Activated CD4-positive, CD25-positive, alpha-beta regulatory T cell (primary cell): Measurements from ENCODE around the gene DDAH1.

Experiments used
- DNase-seq, 4 experiments: peaks; one replicate each; lab custom pipeline; 2025; lab: John Stamatoyannopoulos, UW

The DDAH1 gene

DNA sequence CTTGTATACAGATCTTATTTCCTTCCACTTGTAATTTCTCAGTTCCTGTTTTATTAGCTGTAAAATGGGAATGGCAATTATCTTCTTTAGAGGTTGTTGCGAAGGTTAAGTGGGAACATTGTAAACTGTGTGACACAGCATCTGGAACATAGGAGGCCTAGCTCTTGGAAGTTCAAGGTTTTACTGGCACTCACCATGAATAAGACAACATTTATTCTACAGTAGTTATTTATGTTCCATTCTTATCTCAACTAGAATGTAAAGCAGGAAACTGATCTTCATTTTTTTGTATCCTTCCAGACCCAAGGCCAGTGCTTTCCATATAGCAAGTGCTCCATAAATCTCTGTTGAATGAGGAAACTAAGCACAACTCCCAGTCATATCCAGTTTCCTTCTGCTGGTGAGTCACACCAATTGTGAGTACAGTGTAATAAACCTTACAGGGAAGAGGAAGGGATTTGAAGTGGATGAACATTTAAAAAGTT lies 189.9 kb downstream of the DDAH1 start:
- DNase-seq, result no peak

DNA sequence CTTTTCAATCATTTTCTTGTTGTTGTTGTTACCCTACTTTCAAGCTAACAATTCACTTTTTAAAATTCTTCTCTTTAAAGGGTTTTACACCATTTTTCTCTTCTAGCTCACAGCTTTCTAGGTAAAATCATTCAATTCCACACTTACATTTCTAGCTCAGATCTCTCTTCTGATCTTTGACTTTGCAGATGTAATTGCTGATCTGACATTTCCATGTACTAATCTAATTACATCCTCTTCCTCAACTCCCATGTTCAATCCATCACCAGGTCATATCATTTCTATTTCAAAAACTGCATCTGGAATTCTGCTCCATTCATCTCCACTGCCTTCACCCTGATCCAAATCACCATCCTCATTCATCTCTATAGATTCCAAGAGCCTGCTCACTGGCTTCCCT lies 191.6 kb downstream of the DDAH1 start:
- DNase-seq, result no peak

DNA sequence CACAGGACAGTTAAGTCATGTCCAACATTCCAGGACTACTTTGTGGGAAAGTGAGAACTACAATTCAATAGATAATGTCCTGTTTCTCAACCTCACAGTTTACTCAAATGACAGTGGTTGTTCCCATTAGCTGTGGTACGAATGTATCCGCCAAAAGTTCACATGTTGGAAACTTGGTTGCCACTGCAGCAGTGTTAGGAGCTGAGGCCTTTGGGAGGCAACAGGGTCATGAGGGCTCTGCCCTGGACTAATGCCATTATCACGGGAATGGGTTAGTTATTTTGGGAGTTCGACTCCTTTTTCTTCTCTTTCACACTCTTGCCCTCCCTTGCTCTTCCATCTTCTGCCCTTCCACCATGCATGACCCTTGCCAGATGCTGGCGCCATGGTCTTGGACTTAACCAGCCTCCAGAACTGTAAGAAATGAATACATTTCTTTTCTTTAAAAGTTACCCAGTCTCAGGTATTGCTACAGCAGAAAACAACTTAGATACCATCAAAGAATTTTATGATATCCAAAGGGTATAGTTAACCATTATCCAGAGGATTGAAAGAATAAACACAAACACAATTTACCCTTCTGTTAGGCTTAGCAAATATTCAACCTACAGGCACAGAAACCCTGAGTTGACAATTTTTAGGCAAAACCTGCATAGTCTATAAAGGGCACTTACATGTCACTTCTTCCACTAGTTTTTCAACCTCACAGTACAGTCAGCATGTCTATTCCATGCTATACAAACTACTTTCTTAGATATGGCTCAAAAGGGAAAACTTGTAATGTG lies 196.0 kb downstream of the DDAH1 start:
- no peak for DNase-seq
